Gastroesophageal sphincter (tissue), 3 donors: ENCODE data around the gene ACAD8.
"Not testable (repeated sequence)": the region's sequence is repeated elsewhere in the genome, so short reads cannot be mapped to it uniquely, and the experiment has no call there.

Experiments used
- POLR2A ChIP-seq, 2 donors: fragments of 450-650 bp; IDR thresholded peaks; one replicate each; pipeline ENCODE4 v1.6.1; 2017; ENCODE audit warnings: antibody characterized with exemption in 2 of 2, mild to moderate bottlenecking in 2 of 2, moderate library complexity in 1 of 2
- POLR2AphosphoS5 ChIP-seq: sonication (generic); formaldehyde crosslinking; IDR thresholded peaks from one replicate; pipeline ENCODE4 v1.6.1; 2017; ENCODE audit warnings: antibody characterized with exemption
- TF ChIP-seq, protein P1 (sequence below), 4 experiments: fragments of 200-600 bp in 2 of 4; fragments of 450-650 bp in 2 of 4; sonication (generic) in 1 of 4; IDR thresholded peaks; one replicate each; pipeline ENCODE4 v1.5.1; 2017 to 2019; ENCODE audit warnings: antibody characterized with exemption in 4 of 4, mild to moderate bottlenecking in 2 of 4, moderate library complexity in 2 of 4

GRCh38 chr11:134255184-134255561 is 1.8 kb downstream of the ACAD8 start:
- TF ChIP-seq, protein P1, sequence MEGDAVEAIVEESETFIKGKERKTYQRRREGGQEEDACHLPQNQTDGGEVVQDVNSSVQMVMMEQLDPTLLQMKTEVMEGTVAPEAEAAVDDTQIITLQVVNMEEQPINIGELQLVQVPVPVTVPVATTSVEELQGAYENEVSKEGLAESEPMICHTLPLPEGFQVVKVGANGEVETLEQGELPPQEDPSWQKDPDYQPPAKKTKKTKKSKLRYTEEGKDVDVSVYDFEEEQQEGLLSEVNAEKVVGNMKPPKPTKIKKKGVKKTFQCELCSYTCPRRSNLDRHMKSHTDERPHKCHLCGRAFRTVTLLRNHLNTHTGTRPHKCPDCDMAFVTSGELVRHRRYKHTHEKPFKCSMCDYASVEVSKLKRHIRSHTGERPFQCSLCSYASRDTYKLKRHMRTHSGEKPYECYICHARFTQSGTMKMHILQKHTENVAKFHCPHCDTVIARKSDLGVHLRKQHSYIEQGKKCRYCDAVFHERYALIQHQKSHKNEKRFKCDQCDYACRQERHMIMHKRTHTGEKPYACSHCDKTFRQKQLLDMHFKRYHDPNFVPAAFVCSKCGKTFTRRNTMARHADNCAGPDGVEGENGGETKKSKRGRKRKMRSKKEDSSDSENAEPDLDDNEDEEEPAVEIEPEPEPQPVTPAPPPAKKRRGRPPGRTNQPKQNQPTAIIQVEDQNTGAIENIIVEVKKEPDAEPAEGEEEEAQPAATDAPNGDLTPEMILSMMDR (IDR thresholded peaks at IDR 0.05) = not testable (repeated sequence)
- TF ChIP-seq POLR2A (IDR thresholded peaks at IDR 0.05); POLR2AphosphoS5: not testable (repeated sequence)
